ENCODE results near the gene TMEM258. TPM values are rescaled to one million over a fixed set of nuclear protein-coding genes. Genes with fewer than 3 reads are reported as not detected.

Gene TMEM258
- total and polyA plus RNA-seq, 9 of the 15 experiments (the other 6 are each of a cell fraction or from before 2014, with no cell fraction given): 97.2 to 856 (median 231) TPM

GRCh38 chr11:61747192-61747966, 45.0 kb downstream of the TMEM258 start (continued):
- TF ChIP-seq HINFP (tag; conservative IDR thresholded peaks at IDR 0.05; ENCODE audit: low read depth) (no peak), ZNF239 (CRISPR knock-in tag; IDR thresholded peaks at IDR 0.05) (no peak), RCOR1 (IDR thresholded peaks at IDR 0.05; ENCODE audit: borderline replicate concordance in 1 of 2, low read depth in 2 of 2, low read length in 2 of 2) (peak in 1 of 2 experiments; percentile 34; a peak in 1 of 4 replicates), RNF2 (IDR thresholded peaks at IDR 0.05) (no peak), SLC30A9 (CRISPR knock-in tag; IDR thresholded peaks at IDR 0.05) (no peak), ZFP36 (IDR thresholded peaks at IDR 0.05; ENCODE audit: low read depth, low read length, partially characterized antibody) (peak; percentile 21), ARID1B (IDR thresholded peaks at IDR 0.05) (peak; percentile 27; the same call in 1 of the 2 replicates), HDAC2 (IDR thresholded peaks at IDR 0.05) (no peak), ZNF23 (CRISPR knock-in tag; IDR thresholded peaks at IDR 0.05) (no peak), MAFF (IDR thresholded peaks at IDR 0.05; ENCODE audit: low read length) (no peak), KDM5B (IDR thresholded peaks at IDR 0.05; ENCODE audit: insufficient replicate concordance, low read depth, low read length) (no peak), EZH2 (IDR thresholded peaks at IDR 0.05; ENCODE audit: borderline replicate concordance, low read depth, low read length) (no peak), LEF1 (IDR thresholded peaks at IDR 0.05) (no peak), SAP30 (IDR thresholded peaks at IDR 0.05; ENCODE audit: borderline replicate concordance, insufficient read depth, low read depth, low read length, poor library complexity, severe bottlenecking) (no peak), ZFP30 (CRISPR knock-in tag; IDR thresholded peaks at IDR 0.05; ENCODE audit: borderline replicate concordance) (no peak), ZBTB9 (CRISPR knock-in tag; IDR thresholded peaks at IDR 0.05) (no peak), TAF15 (IDR thresholded peaks at IDR 0.05; ENCODE audit: low read depth, low read length) (no peak), CBFA2T2 (conservative IDR thresholded peaks at IDR 0.05) (no peak; the same call in 1 of the 2 replicates), FOXP1 (CRISPR knock-in tag; IDR thresholded peaks at IDR 0.05) (no peak), BMI1 (IDR thresholded peaks at IDR 0.05; ENCODE audit: low read length) (no peak), ZNF398 (CRISPR knock-in tag; IDR thresholded peaks at IDR 0.05) (no peak), RNF219 (CRISPR knock-in tag; IDR thresholded peaks at IDR 0.05) (no peak)

Measured in K562 (cell line).